Endometrium (tissue), 2 donors: ENCODE results near the gene RAP1GAP2.
"Not testable (repeated sequence)": the region's sequence is repeated elsewhere in the genome, so short reads cannot be mapped to it uniquely, and the experiment has no call there.

ENCODE experiments used
- FAIRE-seq: peaks from 2 replicates; lab custom pipeline; 2012; peaks lifted over from hg19 to GRCh38; lab: Jason Lieb, UNC
- donor health status: control.
- donor health status: control.

Gene RAP1GAP2

DNA sequence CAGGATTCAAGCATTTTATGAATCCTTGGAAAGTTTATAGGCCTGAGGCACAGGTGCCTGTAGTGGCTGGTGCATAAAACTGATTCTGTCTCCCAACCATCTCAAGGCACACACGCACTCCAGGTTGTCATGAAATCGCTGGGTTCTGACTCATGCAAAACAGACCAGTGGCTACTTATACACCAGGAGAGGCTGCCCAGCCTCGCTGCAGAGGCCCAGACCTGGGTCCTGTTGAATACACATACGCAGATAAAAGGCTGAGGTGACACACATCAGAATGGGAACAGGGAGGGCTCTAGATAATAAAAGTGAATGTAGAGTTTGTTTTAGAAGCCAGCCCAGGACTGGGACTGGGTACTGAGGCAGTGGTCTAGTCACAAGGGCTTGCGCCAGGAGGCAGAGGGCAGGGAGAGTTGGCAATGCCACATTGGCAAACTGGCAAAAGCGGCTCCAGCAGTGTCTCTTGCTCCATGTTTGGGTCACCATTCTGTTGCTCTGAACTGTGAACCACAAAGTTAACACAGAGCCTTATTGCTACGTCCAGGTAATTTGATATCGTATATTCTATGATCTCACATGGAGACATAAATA, 253.6 kb downstream of the RAP1GAP2 start:
- no peak for FAIRE-seq

DNA sequence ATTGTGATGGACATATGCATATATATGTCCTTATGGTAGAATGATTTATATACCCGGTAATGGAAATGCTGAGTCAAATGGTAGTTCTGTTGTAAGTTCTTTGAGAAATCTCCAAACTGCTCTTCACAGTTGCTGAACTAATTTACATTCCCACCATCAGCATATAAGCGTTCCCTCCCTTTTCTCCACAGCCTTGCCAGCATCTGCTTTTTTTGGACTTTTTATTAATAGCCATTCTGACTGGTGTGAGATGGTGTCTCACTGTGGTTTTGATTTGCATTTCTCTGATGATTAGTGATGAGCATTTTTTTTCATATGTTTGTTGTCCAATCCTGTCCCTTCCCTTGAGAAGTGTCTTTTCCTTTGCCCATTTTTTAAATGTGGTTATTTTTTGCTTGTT, 258.6 kb downstream of the RAP1GAP2 start:
- not testable (repeated sequence) for FAIRE-seq

DNA sequence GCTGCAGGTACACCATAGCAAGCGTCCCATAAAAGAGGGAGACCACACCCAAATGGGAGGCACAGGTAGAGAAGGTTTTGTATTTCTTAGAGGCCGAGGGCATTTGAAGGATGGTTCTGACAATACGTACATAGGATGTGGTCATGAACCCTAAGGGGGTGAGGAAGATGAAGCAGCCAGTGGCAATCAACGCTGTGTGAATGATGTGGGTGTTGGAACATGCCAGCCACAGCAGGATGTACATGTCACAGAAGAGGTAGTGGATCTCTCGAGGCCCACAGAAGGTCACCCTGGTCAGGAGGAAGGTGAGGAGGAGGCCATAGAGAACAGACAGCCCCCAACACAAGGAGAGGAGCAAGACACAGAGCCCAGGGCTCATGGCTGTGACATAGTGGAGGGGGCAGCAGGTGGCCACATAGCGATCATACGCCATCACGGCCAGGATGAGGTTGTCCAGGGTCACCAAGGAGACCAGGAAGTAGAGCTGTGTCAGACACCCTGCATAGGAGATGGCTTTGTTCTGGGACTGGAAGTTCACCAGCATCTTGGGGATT, 266.7 kb downstream of the RAP1GAP2 start:
- FAIRE-seq = not testable (repeated sequence)

GRCh38 chr17:3063507-3063906, 267.3 kb downstream of the RAP1GAP2 start, which contains the start of gene OR1D5:
OR1D5 (minus strand) TSS chr17:3063607; CDS start chr17:3063607, 0 bp downstream.
- FAIRE-seq = peak; percentile 46

DNA sequence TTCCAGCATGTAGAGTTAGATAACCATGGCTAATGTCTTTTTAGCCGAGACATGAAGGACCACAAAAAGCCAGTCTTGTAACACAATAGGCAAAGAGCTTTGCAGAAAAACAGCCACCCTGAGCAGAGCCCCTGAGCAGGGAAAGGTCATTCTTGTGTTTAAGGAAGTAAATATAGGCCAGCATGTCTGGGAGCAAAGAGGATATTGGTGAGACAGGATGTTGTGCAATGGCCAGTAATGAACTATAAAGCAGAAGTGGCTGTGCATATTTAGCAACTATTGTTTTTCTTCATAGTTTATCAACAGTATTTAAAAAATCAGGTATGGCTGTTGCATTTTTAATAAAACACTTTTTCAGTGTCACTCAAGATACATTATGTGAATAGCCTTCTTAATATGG, 269.0 kb downstream of the RAP1GAP2 start:
- peak; percentile 12 for FAIRE-seq

- not testable (repeated sequence) for FAIRE-seq
Measured at GRCh38 chr17:3073850-3074249, 277.6 kb downstream of the RAP1GAP2 start.
